Gastrocnemius medialis (tissue), 4 donors: Measurements from ENCODE around the gene FAM171A1. TPM values are rescaled to one million over a fixed set of nuclear protein-coding genes. Genes with fewer than 3 reads are reported as not detected.
"Not testable (repeated sequence)": the region's sequence is repeated elsewhere in the genome, so short reads cannot be mapped to it uniquely, and the experiment has no call there.

Source experiments
- ATAC-seq, 2 donors: fragments of 150-250 bp; one replicate each; pipeline ENCODE4 v1.9.1; 2016
- DNase-seq, 2 donors: peaks; one replicate each; pipeline ENCODE4 v3.0.0-alpha.2; 2019
- H3K27ac ChIP-seq, 4 donors: fragments of 200-600 bp; sonication (generic); 1 replicate in 1 of 4; 2 replicates in 3 of 4; pipeline ENCODE4 v1.5.1; 2016 to 2018; ENCODE audit warnings: mild to moderate bottlenecking in 2 of 4, moderate library complexity in 1 of 4
- H3K27me3 ChIP-seq, 3 donors: fragments of 200-600 bp; sonication (generic) in 2 of 3; 1 replicate in 1 of 3; 2 replicates in 2 of 3; pipeline versions ENCODE4 v1.5.1 to v1.6.0; 2016 to 2019; ENCODE audit warnings: mild to moderate bottlenecking in 1 of 3, moderate library complexity in 1 of 3
- H3K36me3 ChIP-seq, 2 donors: fragments of 200-600 bp; sonication (generic) in 1 of 2; one replicate each; pipeline ENCODE4 v1.5.1; 2017 to 2018
- H3K4me1 ChIP-seq, 2 donors: fragments of 200-600 bp; sonication (generic) in 1 of 2; one replicate each; pipeline ENCODE4 v1.5.1; 2016 to 2017; ENCODE audit warnings: mild to moderate bottlenecking in 2 of 2
- H3K4me3 ChIP-seq, 4 donors: fragments of 200-600 bp; sonication (generic) in 3 of 4; 1 replicate in 1 of 4; 2 replicates in 3 of 4; pipeline ENCODE4 v1.5.1; 2016 to 2019; ENCODE audit warnings: mild to moderate bottlenecking in 2 of 4
- H3K9me3 ChIP-seq, 3 donors: fragments of 200-600 bp; sonication (generic) in 2 of 3; 1 replicate in 1 of 3; 2 replicates in 2 of 3; pipeline ENCODE4 v1.5.1; 2016 to 2019
- CTCF ChIP-seq, 5 experiments: fragments of 450-650 bp in 3 of 5; fragments of 200-600 bp in 2 of 5; sonication (generic) in 2 of 5; IDR thresholded peaks in 4 of 5; conservative IDR thresholded peaks in 1 of 5; 1 replicate in 4 of 5; 2 replicates in 1 of 5; pipeline ENCODE4 v1.5.1; 2016 to 2019; ENCODE audit warnings: antibody characterized with exemption in 5 of 5, mild to moderate bottlenecking in 3 of 5, moderate library complexity in 3 of 5
- POLR2A ChIP-seq, 2 donors: fragments of 450-650 bp; IDR thresholded peaks; one replicate each; pipeline ENCODE4 v1.6.1; 2017; ENCODE audit warnings: antibody characterized with exemption in 2 of 2, mild to moderate bottlenecking in 2 of 2, moderate library complexity in 2 of 2
- in situ Hi-C, 4 donors: fragments of 200-750 bp; cut with MboI; loops; one replicate each; pipeline versions ENCODE4 v1.15.0 to v1.8.0; 2017; ENCODE audit warnings: low sequenced_read_pairs in 4 of 4
- intact Hi-C: fragments of 100-400 bp; cut with DNase I; formaldehyde crosslinking; loops from one replicate; pipeline ENCODE4 v1.15.1; 2023; ENCODE audit warnings: low total_unique reads
- total RNA-seq, 4 donors: library from RNA; depleted of rRNA; stranded (reverse); fragments of >200 nt; gene quantifications; one replicate each; pipeline versions ENCODE4 v1.1.0 to v1.2.3, GENCODE V29; 2016

The FAM171A1 gene
- total RNA-seq, 4 donors from 2014 or later: 2.1 to 5.6 (median 4.3) TPM

GRCh38 chr10:15305161-15305560 lies 65.9 kb downstream of the FAM171A1 start:
- no peak for TF ChIP-seq CTCF (IDR thresholded peaks at IDR 0.05 in 4 of 5, conservative IDR thresholded peaks at IDR 0.05 in 1 of 5)
- no peak for TF ChIP-seq POLR2A (IDR thresholded peaks at IDR 0.05)
- Histone ChIP-seq H3K4me3 (no peak overlapping the region), H3K9me3 (no peaks in the 10 kb centered on the region), H3K27me3 (no peaks in the 10 kb centered on the region), H3K36me3 (no peaks in the 10 kb centered on the region), H3K27ac (no peak overlapping the region), H3K4me1 (no peaks in the 10 kb centered on the region)
- no peak for DNase-seq
- no peak for ATAC-seq
- intact Hi-C loops (no loop called here), in situ Hi-C loops (no loop called here)

GRCh38 chr10:15302188-15302956 lies 68.7 kb downstream of the FAM171A1 start:
- H3K4me3 ChIP-seq, intact Hi-C loops, H3K27ac ChIP-seq, H3K27me3 ChIP-seq, ATAC-seq, DNase-seq, in situ Hi-C loops, H3K36me3 ChIP-seq, H3K4me1 ChIP-seq, H3K9me3 ChIP-seq: not testable (repeated sequence)

GRCh38 chr10:15300697-15301096 lies 70.4 kb downstream of the FAM171A1 start:
- no peak overlapping the region for H3K27ac ChIP-seq
- no peak overlapping the region for H3K4me3 ChIP-seq
- intact Hi-C loops: no loop called here

GRCh38 chr10:15300145-15300544 lies 70.9 kb downstream of the FAM171A1 start:
- no peak overlapping the region for H3K27ac ChIP-seq
- intact Hi-C loops: no loop called here
- TF ChIP-seq POLR2A (IDR thresholded peaks at IDR 0.05) (no peak), CTCF (IDR thresholded peaks at IDR 0.05 in 4 of 5, conservative IDR thresholded peaks at IDR 0.05 in 1 of 5) (no peak)

More at GRCh38 chr10:15300697-15301096, 70.4 kb downstream of the FAM171A1 start:
- Histone ChIP-seq H3K4me1 (no peaks in the 10 kb centered on the region), H3K27me3 (no peaks in the 10 kb centered on the region), H3K36me3 (no peaks in the 10 kb centered on the region), H3K9me3 (no peaks in the 10 kb centered on the region)
- ATAC-seq (no peak), DNase-seq (no peak)
- no peak for TF ChIP-seq POLR2A (IDR thresholded peaks at IDR 0.05)
- no peak for TF ChIP-seq CTCF (IDR thresholded peaks at IDR 0.05 in 4 of 5, conservative IDR thresholded peaks at IDR 0.05 in 1 of 5)
- in situ Hi-C loops: no loop called here

GRCh38 chr10:15296701-15297100 lies 74.4 kb downstream of the FAM171A1 start:
- in situ Hi-C loops (no loop called here), intact Hi-C loops (no loop called here)
- DNase-seq (no peak), ATAC-seq (no peak)
- H3K4me3 ChIP-seq: no peak overlapping the region
- no peaks in the 10 kb centered on the region for H3K4me1 ChIP-seq
- H3K9me3 ChIP-seq: no peaks in the 10 kb centered on the region
- H3K27ac ChIP-seq: no peak overlapping the region
- H3K27me3 ChIP-seq: no peaks in the 10 kb centered on the region
- no peaks in the 10 kb centered on the region for H3K36me3 ChIP-seq
- TF ChIP-seq POLR2A (IDR thresholded peaks at IDR 0.05): no peak
- no peak for TF ChIP-seq CTCF (IDR thresholded peaks at IDR 0.05 in 4 of 5, conservative IDR thresholded peaks at IDR 0.05 in 1 of 5)

More at GRCh38 chr10:15300145-15300544, 70.9 kb downstream of the FAM171A1 start:
- in situ Hi-C loops: no loop called here
- Histone ChIP-seq H3K4me1 (no peaks in the 10 kb centered on the region), H3K27me3 (no peaks in the 10 kb centered on the region), H3K36me3 (no peaks in the 10 kb centered on the region), H3K9me3 (no peaks in the 10 kb centered on the region), H3K4me3 (no peak overlapping the region)
- no peak for DNase-seq
- ATAC-seq: no peak
